Gastrocnemius medialis (tissue), 4 donors: ENCODE results near the gene RNF212B.

Source experiments
- POLR2A ChIP-seq, 2 donors: fragments of 450-650 bp; IDR thresholded peaks; one replicate each; pipeline ENCODE4 v1.6.1; 2017; ENCODE audit warnings: antibody characterized with exemption in 2 of 2, mild to moderate bottlenecking in 2 of 2, moderate library complexity in 2 of 2
- TF ChIP-seq, protein P1 (sequence below), 5 experiments: fragments of 450-650 bp in 3 of 5; fragments of 200-600 bp in 2 of 5; sonication (generic) in 2 of 5; IDR thresholded peaks in 4 of 5; conservative IDR thresholded peaks in 1 of 5; 1 replicate in 4 of 5; 2 replicates in 1 of 5; pipeline ENCODE4 v1.5.1; 2016 to 2019; ENCODE audit warnings: antibody characterized with exemption in 5 of 5, mild to moderate bottlenecking in 3 of 5, moderate library complexity in 3 of 5

DNA sequence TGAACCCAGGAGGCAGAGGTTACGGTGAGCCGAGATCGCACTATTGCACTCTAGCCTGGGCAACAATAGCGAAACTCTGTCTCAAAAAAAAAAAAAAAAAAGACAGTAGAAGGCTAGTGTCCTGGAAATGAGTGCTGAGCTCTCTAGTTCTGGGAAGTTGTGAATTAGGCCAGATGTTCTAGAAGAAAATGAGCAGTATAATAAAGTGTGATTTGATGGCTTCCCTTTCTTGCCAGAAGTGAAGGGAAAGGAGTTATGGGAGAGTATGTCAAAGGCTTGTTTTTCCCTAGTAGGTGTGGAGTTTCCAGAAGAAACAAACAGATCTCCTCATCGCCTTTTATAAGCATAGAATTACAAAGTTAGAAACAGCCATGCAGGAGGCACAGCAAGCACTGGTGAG lies 20.5 kb downstream of the RNF212B start:
- no peak for TF ChIP-seq POLR2A (IDR thresholded peaks at IDR 0.05)
- TF ChIP-seq, protein P1, sequence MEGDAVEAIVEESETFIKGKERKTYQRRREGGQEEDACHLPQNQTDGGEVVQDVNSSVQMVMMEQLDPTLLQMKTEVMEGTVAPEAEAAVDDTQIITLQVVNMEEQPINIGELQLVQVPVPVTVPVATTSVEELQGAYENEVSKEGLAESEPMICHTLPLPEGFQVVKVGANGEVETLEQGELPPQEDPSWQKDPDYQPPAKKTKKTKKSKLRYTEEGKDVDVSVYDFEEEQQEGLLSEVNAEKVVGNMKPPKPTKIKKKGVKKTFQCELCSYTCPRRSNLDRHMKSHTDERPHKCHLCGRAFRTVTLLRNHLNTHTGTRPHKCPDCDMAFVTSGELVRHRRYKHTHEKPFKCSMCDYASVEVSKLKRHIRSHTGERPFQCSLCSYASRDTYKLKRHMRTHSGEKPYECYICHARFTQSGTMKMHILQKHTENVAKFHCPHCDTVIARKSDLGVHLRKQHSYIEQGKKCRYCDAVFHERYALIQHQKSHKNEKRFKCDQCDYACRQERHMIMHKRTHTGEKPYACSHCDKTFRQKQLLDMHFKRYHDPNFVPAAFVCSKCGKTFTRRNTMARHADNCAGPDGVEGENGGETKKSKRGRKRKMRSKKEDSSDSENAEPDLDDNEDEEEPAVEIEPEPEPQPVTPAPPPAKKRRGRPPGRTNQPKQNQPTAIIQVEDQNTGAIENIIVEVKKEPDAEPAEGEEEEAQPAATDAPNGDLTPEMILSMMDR (IDR thresholded peaks at IDR 0.05 in 4 of 5, conservative IDR thresholded peaks at IDR 0.05 in 1 of 5) = no peak
